GM12878 (cell line): ENCODE data around the gene TRAT1. TPM values are rescaled to one million over a fixed set of nuclear protein-coding genes. Genes with fewer than 3 reads are reported as not detected.

Source experiments
- ATAC-seq: fragments of 200-7000 bp; cut with Tn5 transposase; 3 replicates; pipeline ENCODE4 v1.9.1; 2020; ENCODE audit warnings: mild to moderate bottlenecking, moderate library complexity
- BruUV-seq: library from RNA; stranded (reverse); fragments of 400-500 nt; replicated peaks from 2 replicates; lab custom pipeline; 2021; lab: Mats Ljungman, UMichigan
- CTCF ChIA-PET: fragments of 300-600 bp; sonication (Branson Sonifier 250); formaldehyde crosslinking; extraction: SDS; loops from one replicate; lab custom pipeline; 2021; ENCODE audit warnings: inconsistent platforms; lab: Yijun Ruan, JAX
- POLR2A ChIA-PET: fragments of 350-600 bp; formaldehyde crosslinking; extraction: SDS; loops from one replicate; lab custom pipeline; 2021; ENCODE audit warnings: inconsistent platforms; lab: Charles Lee
- RAD21 ChIA-PET: fragments of 300-600 bp; sonication (Branson Sonifier 250); formaldehyde crosslinking; loops from one replicate; lab custom pipeline; 2023; ENCODE audit warnings: antibody characterized with exemption; ENCODE audit not compliant: unreplicated experiment; lab: Charles Lee
- SMC1A ChIA-PET: fragments of 300-600 bp; sonication (Branson Sonifier 250); formaldehyde crosslinking; loops from one replicate; lab custom pipeline; 2023; ENCODE audit not compliant: unreplicated experiment, uncharacterized antibody; lab: Charles Lee
- DNase-seq: peaks from one replicate; pipeline ENCODE4 v3.0.0-alpha.2; 2011; ENCODE audit warnings: low read depth, low spot score
- FAIRE-seq: peaks from 3 replicates; lab custom pipeline; 2011; peaks lifted over from hg19 to GRCh38; lab: Jason Lieb, UNC
- H2AFZ ChIP-seq: 2 replicates; pipeline ENCODE4 v1.6.0; 2011; ENCODE audit warnings: low read depth, low read length, control low read depth; ENCODE audit not compliant: control insufficient read depth
- H3K27ac ChIP-seq: 2 replicates; pipeline ENCODE4 v1.5.1; 2011; ENCODE audit warnings: control low read depth; ENCODE audit not compliant: control insufficient read depth, insufficient read depth
- H3K27me3 ChIP-seq, 2 experiments: replicated peaks in 1 of 2; 2 replicates each; pipeline versions ENCODE4 v1.6.0 to v1.6.1; 2011; ENCODE audit warnings: low read length in 1 of 2; ENCODE audit not compliant: control insufficient read depth in 2 of 2, insufficient read depth in 2 of 2
- H3K36me3 ChIP-seq, 2 experiments: 2 replicates each; pipeline ENCODE4 v1.5.1; 2011; ENCODE audit warnings: low read length in 1 of 2; ENCODE audit not compliant: control insufficient read depth in 2 of 2, insufficient read depth in 2 of 2
- H3K4me1 ChIP-seq: 2 replicates; pipeline ENCODE4 v1.6.1; 2011; ENCODE audit warnings: mild to moderate bottlenecking, low read length, moderate library complexity, mixed read lengths; ENCODE audit not compliant: control insufficient read depth, insufficient read depth
- H3K4me2 ChIP-seq: 2 replicates; pipeline ENCODE4 v1.6.0; 2011; ENCODE audit warnings: control low read depth; ENCODE audit not compliant: control insufficient read depth, insufficient read depth
- H3K4me3 ChIP-seq: fragments of 200-600 bp; sonication (generic); 2 replicates; pipeline ENCODE4 v1.5.1; 2016
- H3K79me2 ChIP-seq: 2 replicates; pipeline ENCODE4 v1.6.0; 2011; ENCODE audit warnings: low read length; ENCODE audit not compliant: control insufficient read depth, insufficient read depth
- H3K9ac ChIP-seq: 2 replicates; pipeline ENCODE4 v1.8.0; 2011; ENCODE audit warnings: low read length, control low read depth, mixed read lengths; ENCODE audit not compliant: control insufficient read depth, insufficient read depth
- H3K9me3 ChIP-seq: replicated peaks from 3 replicates; pipeline ENCODE4 v1.5.1; 2011; ENCODE audit warnings: mild to moderate bottlenecking, low read length; ENCODE audit not compliant: control insufficient read depth, insufficient read depth
- H4K20me1 ChIP-seq: 2 replicates; pipeline ENCODE4 v1.6.0; 2011; ENCODE audit not compliant: control insufficient read depth, insufficient read depth
- CEBPB ChIP-seq, 2 experiments: fragments of 150-350 bp in 1 of 2; IDR thresholded peaks; 2 replicates each; pipeline ENCODE4 v1.6.1; 2012 to 2014; ENCODE audit warnings: low read depth in 2 of 2, low read length in 2 of 2, borderline replicate concordance in 1 of 2, inconsistent platforms in 1 of 2
- CREM ChIP-seq: IDR thresholded peaks from 2 replicates; pipeline ENCODE4 v1.6.1; 2014; ENCODE audit warnings: antibody characterized with exemption, low read depth
- EZH2 ChIP-seq: IDR thresholded peaks from 2 replicates; pipeline ENCODE4 v1.6.1; 2012; ENCODE audit warnings: low read depth, mild to moderate bottlenecking, control low read depth, inconsistent platforms, low read length, borderline replicate concordance; ENCODE audit not compliant: control insufficient read depth
- FOXM1 ChIP-seq: IDR thresholded peaks from 2 replicates; pipeline ENCODE4 v1.6.1; 2012; ENCODE audit warnings: low read depth, mild to moderate bottlenecking, inconsistent platforms, low read length, moderate library complexity
- GATAD2B ChIP-seq: fragments of 450-650 bp; conservative IDR thresholded peaks from 2 replicates; pipeline ENCODE4 v1.6.1; 2017; ENCODE audit warnings: low read depth, mild to moderate bottlenecking, moderate library complexity
- HDAC6 ChIP-seq: fragments of 200-600 bp; sonication (generic); IDR thresholded peaks from one replicate; pipeline ENCODE4 v1.8.0; 2017; ENCODE audit warnings: antibody characterized with exemption; ENCODE audit not compliant: unreplicated experiment
- PML ChIP-seq: IDR thresholded peaks from 2 replicates; pipeline ENCODE4 v1.6.1; 2012; ENCODE audit warnings: low read length, inconsistent platforms
- RAD21 ChIP-seq: IDR thresholded peaks from 2 replicates; pipeline ENCODE4 v1.6.1; 2011; ENCODE audit warnings: mild to moderate bottlenecking, low read depth, low read length, moderate library complexity; ENCODE audit not compliant: insufficient read depth
- RAD51 ChIP-seq: fragments of 450-650 bp; IDR thresholded peaks from 2 replicates; pipeline ENCODE4 v1.6.1; 2016; ENCODE audit warnings: moderate library complexity, mild to moderate bottlenecking, inconsistent platforms
- RUNX3 ChIP-seq: IDR thresholded peaks from 2 replicates; pipeline ENCODE4 v1.6.1; 2012; ENCODE audit warnings: low read length, inconsistent platforms
- SKIL ChIP-seq: fragments of 450-650 bp; IDR thresholded peaks from 2 replicates; pipeline ENCODE4 v1.6.1; 2017; ENCODE audit warnings: mild to moderate bottlenecking, low read depth, inconsistent platforms; ENCODE audit not compliant: poor library complexity, severe bottlenecking
- STAT1 ChIP-seq: fragments of 450-650 bp; conservative IDR thresholded peaks from 2 replicates; pipeline ENCODE4 v1.6.1; 2014; ENCODE audit warnings: antibody characterized with exemption, mild to moderate bottlenecking
- TBL1XR1 ChIP-seq: IDR thresholded peaks from 2 replicates; pipeline ENCODE4 v1.6.1; 2012; ENCODE audit warnings: low read depth, low read length, improper control_type of control experiment
- ZBTB40 ChIP-seq: fragments of 450-650 bp; IDR thresholded peaks from 2 replicates; pipeline ENCODE4 v1.6.1; 2016; ENCODE audit warnings: mild to moderate bottlenecking, moderate library complexity, borderline replicate concordance
- WGBS: methylation state at CpG from one replicate; pipeline ENCODE4 v1.1.6; 2016; ENCODE audit warnings: low lambda C conversion rate; ENCODE audit not compliant: insufficient replicate concordance, insufficient coverage; ENCODE audit errors: missing lambda C conversion rate; 5-methylcytosine and 5-hydroxymethylcytosine counted together
- in situ Hi-C: fragments of 300-500 bp; cut with MboI; formaldehyde crosslinking; loops from 9 replicates; pipeline ENCODE4 v1.14.3; 2018; ENCODE audit warnings: mixed read lengths
- intact Hi-C: fragments of 100-400 bp; cut with micrococcal nuclease; formaldehyde crosslinking; loops from one replicate; pipeline ENCODE4 v1.14.2; 2022; ENCODE audit not compliant: unreplicated experiment
- polyA plus RNA-seq, 11 experiments: library from polyadenylated mRNA; depleted of rRNA in 4 of 11; unstranded in 6 of 11; stranded (reverse) in 5 of 11; fragments of >200 nt; fragmentation: Nextera tagmentation in 4 of 11; fragmentation: Illumina TruSeq in 1 of 11; extraction: Ambion mirVana in 4 of 11; extraction: Trizol in 1 of 11; gene quantifications; 1 replicate in 1 of 11; 2 replicates in 10 of 11; pipeline versions ENCODE4 v1.2.1 to v1.2.3, GENCODE V29; 2011 to 2016; ENCODE audit warnings: inconsistent platforms in 2 of 11, missing spikeins in 2 of 11, low read depth in 1 of 11
- total RNA-seq, 4 experiments: library from RNA; depleted of rRNA in 3 of 4; stranded (reverse); fragments of >200 nt in 3 of 4; fragmentation: Illumina TruSeq in 1 of 4; extraction: Trizol in 1 of 4; gene quantifications; 2 replicates each; pipeline versions ENCODE4 v1.2.1 to v1.2.3, GENCODE V29; 2013 to 2021

The TRAT1 gene
- total and polyA plus RNA-seq, 10 of the 15 experiments (the other 5 are each of a cell fraction or from before 2014, with no cell fraction given), result 0.11 to 1.5 (median 0.18) TPM; not detected in 2

GRCh38 chr3:108863799-108864135 lies 41.2 kb downstream of the TRAT1 start (continued):
- TF ChIP-seq SKIL, result no peak

- no peaks in the 10 kb centered on the region for H3K36me3 ChIP-seq
- H3K4me3 ChIP-seq, result no peak overlapping the region
- DNase-seq (no peak), FAIRE-seq (no peak), ATAC-seq (no peak)
- H3K27ac ChIP-seq, result no peak overlapping the region
- 0% methylated on average over 1 of the region's 1 CpG for WGBS
- intact Hi-C loops, result no loop called here
- ChIA-PET RAD21 (no interaction called here), SMC1A (no interaction called here), CTCF (interaction anchor here (1.1 kb wide), 1 partner anchor 9 kb away, joined by 4 read pairs; no protein-coding TSS in a partner anchor), POLR2A (no interaction called here)
- H3K27me3 ChIP-seq, result no peaks in the 10 kb centered on the region; a peak in 1 of 4 replicates
- no peaks in the 10 kb centered on the region for H3K4me1 ChIP-seq
- H3K9me3 ChIP-seq, result no peaks in the 10 kb centered on the region
- H2AFZ ChIP-seq, result no peak overlapping the region
- BruUV-seq, result no TSS peak
- H3K4me2 ChIP-seq, result no peak overlapping the region
- TF ChIP-seq ZBTB40 (no peak), GATAD2B (no peak), TBL1XR1 (no peak), CREM (no peak), PML (no peak), FOXM1 (no peak), RUNX3 (no peak), EZH2 (no peak), RAD21 (no peak), CEBPB (IDR thresholded peaks at IDR 0.05; ENCODE audit: borderline replicate concordance in 1 of 2, low read depth in 2 of 2, low read length in 2 of 2) (no peak), STAT1 (no peak), HDAC6 (no peak), RAD51 (no peak)
- no peaks in the 10 kb centered on the region for H3K79me2 ChIP-seq
- no peaks in the 10 kb centered on the region for H4K20me1 ChIP-seq
- no peak overlapping the region for H3K9ac ChIP-seq
- in situ Hi-C loops, result no loop called here
Observed at GRCh38 chr3:108877901-108878300, 55.3 kb downstream of the TRAT1 start.
